Measurements from ENCODE around the gene MARK2.

MARK2 gene

DNA sequence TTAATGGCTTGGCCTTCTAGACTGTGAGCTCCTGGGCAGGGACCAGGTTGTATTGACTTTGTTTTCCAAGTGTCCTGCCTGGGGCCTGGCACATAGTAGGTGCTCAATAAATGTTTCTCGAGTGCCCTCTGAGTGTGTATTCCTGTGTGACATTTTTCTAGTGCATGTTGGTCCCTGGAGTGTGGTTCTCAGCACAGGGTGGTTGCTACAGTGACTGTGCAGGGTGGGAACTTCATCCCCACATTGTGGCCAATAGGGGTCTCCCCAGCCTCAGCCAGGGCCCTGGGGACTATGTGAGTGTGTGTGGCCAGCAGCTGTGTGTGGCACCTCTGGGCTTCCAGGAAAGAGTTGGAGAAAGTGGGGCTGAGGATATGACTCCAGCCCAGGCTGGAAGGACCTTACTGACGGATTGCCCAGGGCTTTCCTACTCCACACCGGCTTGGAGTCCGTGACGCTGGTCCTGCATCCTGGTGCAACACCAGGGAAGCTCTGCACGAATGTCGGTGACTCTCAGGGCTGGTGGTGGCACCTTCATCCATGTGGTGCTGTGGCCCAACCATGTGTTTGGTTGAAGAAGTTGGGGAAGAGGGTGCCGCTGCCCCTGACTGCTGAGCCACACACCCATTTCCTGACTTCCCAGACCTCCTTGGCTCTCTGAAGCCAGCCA lies 9.0 kb upstream of the MARK2 start:
- DNase-seq (ENCODE audit: low read depth) = no peak
- no peak overlapping the region for H3K4me3 ChIP-seq (ENCODE audit: low read length)
- TF ChIP-seq, protein P1, sequence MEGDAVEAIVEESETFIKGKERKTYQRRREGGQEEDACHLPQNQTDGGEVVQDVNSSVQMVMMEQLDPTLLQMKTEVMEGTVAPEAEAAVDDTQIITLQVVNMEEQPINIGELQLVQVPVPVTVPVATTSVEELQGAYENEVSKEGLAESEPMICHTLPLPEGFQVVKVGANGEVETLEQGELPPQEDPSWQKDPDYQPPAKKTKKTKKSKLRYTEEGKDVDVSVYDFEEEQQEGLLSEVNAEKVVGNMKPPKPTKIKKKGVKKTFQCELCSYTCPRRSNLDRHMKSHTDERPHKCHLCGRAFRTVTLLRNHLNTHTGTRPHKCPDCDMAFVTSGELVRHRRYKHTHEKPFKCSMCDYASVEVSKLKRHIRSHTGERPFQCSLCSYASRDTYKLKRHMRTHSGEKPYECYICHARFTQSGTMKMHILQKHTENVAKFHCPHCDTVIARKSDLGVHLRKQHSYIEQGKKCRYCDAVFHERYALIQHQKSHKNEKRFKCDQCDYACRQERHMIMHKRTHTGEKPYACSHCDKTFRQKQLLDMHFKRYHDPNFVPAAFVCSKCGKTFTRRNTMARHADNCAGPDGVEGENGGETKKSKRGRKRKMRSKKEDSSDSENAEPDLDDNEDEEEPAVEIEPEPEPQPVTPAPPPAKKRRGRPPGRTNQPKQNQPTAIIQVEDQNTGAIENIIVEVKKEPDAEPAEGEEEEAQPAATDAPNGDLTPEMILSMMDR (conservative IDR thresholded peaks at IDR 0.05; ENCODE audit: low read depth, low read length) = peak; percentile 61

DNA sequence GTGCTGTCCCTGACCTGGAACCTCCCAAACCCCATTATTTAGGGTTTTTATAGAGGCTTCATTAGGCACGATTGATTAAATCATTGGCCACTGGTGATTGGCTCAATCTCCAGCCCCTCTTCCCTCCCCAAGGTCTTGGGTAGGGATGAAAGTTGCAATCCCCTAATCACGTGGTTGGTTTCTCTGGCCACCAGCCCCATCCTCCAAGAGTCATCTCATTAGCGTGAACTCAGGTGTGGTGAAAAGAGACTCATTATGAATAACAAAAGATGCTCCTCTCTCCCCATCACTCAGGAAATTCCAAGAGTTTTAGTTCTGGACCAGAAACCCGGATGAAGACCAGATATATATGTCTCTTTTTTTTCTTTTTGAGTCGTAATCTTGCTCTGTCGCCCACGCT lies 7.6 kb upstream of the MARK2 start:
- DNase-seq (ENCODE audit: low read depth) = no peak
- TF ChIP-seq, protein P1 (conservative IDR thresholded peaks at IDR 0.05; ENCODE audit: low read depth, low read length) = no peak
- H3K4me3 ChIP-seq (ENCODE audit: low read length) = no peak overlapping the region

DNA sequence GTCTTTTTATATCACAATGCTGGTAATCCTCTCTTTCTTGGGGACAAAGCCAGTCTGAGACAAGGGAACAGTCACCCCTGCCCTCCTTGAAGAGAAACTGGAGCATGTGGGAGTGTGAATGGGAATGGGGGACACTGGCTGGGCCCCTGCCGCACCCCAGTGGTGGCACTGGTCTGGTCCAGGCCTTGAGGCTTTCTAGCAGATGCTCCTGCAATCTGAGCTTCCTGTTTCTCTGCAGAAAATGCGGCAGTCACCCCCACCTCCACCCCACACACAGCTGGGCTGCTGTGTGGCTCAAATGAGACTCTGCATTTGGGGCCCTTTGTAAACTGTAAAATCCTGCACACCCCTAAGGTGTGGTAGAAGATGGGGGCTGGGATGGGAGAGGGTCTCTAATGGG lies 6.6 kb upstream of the MARK2 start:
- no peak for DNase-seq (ENCODE audit: low read depth)
- no peak overlapping the region for H3K4me3 ChIP-seq (ENCODE audit: low read length)
- TF ChIP-seq, protein P1 (conservative IDR thresholded peaks at IDR 0.05; ENCODE audit: low read depth, low read length) = no peak

DNA sequence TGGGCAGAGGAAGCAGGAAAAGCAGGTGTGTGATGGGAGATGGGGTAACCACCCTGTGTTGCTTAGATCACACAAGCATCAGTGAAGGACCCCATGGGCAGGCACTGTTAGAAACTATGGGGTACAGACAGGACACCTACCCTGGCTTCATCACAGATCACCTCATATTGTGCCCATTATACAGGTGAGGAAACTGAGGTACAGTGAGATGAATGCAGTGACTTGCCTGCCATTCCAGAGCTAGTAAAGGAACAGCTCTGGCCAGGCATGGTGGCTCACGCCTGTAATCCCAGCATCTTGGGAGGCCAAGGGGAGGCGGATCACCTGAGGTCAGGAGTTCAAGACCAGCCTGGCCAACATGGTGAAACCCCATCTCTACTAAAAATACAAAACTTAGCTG lies 5.9 kb upstream of the MARK2 start:
- TF ChIP-seq, protein P1 (conservative IDR thresholded peaks at IDR 0.05; ENCODE audit: low read depth, low read length) = no peak

DNA sequence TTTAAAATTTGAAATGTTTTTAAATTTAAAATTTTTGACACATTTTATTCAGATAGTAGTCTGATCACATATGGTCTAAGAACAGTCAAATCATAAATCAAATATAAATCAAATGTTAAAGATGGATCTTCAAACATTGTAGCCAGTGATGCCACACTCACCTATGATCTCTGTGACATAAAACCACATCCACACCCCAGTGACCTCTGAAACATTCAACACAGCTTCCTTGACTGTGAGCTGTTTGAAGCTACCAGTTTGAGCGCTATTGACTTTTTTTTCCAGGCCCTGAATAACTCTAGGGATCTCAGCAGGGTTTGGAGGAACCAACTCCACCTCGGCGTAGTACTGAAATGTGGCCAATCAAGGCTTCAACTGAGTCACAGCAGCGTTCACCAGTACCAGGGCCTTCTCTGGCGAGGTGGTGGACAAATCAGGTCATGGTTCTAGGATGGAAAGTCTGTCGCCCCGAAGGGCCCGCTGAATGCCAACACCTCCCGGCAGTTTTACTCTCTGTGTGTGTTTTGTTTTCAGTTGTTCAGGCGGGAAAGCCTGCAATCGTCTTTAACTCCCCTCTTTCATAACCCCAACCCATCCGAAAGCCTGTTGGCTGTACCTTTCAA lies 4.3 kb upstream of the MARK2 start:
- TF ChIP-seq, protein P1 (conservative IDR thresholded peaks at IDR 0.05; ENCODE audit: low read depth, low read length) = no peak
- DNase-seq (ENCODE audit: low read depth) = no peak
- H3K4me3 ChIP-seq (ENCODE audit: low read length) = no peak overlapping the region

More for the DNA sequence above, 5.9 kb upstream of the MARK2 start:
- no peak overlapping the region for H3K4me3 ChIP-seq (ENCODE audit: low read length)
- no peak for DNase-seq (ENCODE audit: low read depth)

DNA sequence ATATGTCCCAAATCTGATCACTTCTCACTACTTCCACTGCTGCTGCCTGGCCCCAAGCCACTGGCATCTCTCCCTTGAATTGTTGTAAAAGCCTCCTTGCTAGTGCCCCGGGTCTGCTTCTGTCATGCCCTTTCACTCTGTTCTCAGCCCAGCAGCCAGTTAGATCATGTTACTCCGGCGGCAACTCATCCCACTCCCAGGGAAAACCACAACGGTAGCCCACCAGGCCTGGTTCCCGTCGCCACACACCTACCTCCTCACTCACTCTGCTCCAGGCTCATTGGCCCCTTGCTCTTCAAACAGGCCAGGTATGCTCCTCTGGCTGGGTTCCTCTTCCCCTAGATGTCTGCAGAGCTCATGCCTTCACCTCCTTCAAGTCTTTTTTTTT lies 3.8 kb upstream of the MARK2 start:
- TF ChIP-seq, protein P1 (conservative IDR thresholded peaks at IDR 0.05; ENCODE audit: low read depth, low read length) = no peak
- no peak for DNase-seq (ENCODE audit: low read depth)
- no peak overlapping the region for H3K4me3 ChIP-seq (ENCODE audit: low read length)

Data from retinal pigment epithelial cell (primary cell).